ENCODE results near the gene CYP11A1. TPM values are rescaled to one million over a fixed set of nuclear protein-coding genes. Genes with fewer than 3 reads are reported as not detected.
"Not testable (repeated sequence)": the region's sequence is repeated elsewhere in the genome, so short reads cannot be mapped to it uniquely, and the experiment has no call there.

The CYP11A1 gene
- total RNA-seq, 1 donor from 2014 or later = 2.6 TPM

- DNase-seq (ENCODE audit: low spot score) = no peak
Measured at GRCh38 chr15:74374648-74375302, 7.3 kb upstream of the CYP11A1 start.

DNA sequence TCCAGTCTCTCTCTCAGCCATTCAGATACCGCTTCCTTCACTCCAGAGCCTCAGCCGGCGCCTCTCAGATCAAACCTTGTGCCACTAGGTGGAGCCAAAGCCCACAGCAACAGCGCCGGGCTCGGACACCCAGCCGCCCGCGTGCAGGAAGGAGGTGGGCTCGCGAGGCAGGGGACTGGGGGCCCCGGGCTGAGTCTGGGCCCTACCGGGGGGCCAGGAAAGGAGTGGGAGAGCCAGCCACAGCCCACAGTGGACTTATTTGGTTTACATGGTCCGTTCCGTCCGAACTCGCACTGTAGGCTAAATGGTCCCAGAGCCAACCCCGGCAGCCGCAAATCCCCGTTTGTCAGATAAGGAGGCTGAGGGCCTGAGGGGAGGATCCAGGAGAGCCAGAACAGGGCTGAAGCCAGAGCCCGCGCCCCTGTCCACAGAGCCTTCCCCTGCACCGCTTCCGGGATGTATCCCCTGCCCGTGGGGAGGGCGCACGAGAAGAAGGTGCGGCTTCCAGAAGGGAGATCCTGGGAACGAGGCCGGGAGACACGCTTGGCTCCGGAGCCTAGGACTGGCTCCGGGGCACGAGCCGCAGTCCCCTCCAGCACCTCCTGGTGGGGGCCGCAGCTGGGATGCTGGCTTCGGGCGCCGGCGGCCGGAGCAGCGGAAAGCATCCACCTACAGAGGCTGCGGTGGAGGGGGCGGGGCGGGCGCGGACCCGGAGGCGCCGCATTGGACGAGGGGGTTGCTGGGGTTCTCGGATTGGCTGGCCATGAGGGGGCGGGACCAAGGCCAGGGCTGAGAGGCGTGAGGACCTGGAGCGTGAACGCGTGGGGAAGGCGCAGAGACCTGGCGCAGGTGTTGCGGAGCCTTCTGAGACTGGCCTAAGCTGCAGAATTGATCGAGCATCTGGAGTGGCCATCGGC, 6.5 kb upstream of the CYP11A1 start:
- peak; percentile 92 for DNase-seq (ENCODE audit: low spot score)

DNA sequence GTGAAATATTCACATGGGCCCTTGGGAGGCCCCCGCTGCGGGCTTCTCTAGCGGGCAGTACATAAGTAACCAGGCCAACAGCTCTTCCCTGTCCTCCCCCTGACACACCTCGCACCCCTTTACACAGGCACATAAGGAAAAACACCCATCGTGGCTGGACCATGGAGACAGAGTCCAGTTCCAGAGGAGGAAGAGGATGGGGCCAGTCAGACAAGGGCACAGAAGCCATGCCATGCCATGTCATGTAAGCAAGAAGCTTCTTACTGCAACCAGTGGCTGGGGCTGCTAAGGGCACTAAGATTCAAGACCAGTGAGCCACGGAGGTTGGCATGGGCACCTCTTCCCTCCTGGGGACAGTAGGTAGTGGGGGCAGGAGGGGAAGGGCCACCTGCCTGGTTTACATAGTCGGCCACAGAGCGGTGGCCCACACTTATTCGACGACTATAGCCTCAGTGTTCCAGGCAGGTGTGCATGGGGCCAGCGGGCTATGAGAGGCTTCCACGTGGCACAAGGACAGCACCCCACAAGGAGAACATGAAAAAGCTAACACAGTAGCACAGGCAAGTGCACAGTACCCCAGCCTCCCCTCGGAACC, 5.7 kb upstream of the CYP11A1 start:
- no peak for DNase-seq (ENCODE audit: low spot score)

DNA sequence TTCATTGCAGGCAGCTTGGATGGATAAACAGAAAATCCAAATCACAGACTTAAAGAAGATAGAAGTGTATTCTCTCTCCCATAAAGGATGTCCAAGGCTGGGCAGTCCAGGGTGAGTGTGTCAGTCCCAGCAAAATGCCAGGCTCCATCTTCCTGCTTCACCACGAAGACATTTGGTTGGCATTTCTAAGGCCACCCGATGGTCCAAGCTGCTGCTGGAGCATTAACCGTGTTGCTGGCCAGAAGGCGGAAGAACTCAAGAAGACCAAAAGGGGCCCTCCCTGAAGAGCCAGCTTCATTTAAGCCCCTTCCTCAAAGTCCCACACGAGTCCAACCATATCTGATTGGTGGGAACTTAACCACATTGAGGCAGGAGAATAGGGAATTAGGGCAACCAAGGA, 3.0 kb upstream of the CYP11A1 start:
- DNase-seq (ENCODE audit: low spot score) = no peak

- no peak for DNase-seq (ENCODE audit: low spot score)
Measured at GRCh38 chr15:74369756-74370155, 2.3 kb upstream of the CYP11A1 start.

GRCh38 chr15:74369084-74369745, 1.8 kb upstream of the CYP11A1 start:
- no peak for DNase-seq (ENCODE audit: low spot score)

GRCh38 chr15:74368121-74368520, 675 bp upstream of the CYP11A1 start:
- DNase-seq (ENCODE audit: low spot score) = no peak

- DNase-seq (ENCODE audit: low spot score) = peak; percentile 73
Measured at GRCh38 chr15:74365598-74366445, 1.6 kb downstream of the CYP11A1 start.

DNA sequence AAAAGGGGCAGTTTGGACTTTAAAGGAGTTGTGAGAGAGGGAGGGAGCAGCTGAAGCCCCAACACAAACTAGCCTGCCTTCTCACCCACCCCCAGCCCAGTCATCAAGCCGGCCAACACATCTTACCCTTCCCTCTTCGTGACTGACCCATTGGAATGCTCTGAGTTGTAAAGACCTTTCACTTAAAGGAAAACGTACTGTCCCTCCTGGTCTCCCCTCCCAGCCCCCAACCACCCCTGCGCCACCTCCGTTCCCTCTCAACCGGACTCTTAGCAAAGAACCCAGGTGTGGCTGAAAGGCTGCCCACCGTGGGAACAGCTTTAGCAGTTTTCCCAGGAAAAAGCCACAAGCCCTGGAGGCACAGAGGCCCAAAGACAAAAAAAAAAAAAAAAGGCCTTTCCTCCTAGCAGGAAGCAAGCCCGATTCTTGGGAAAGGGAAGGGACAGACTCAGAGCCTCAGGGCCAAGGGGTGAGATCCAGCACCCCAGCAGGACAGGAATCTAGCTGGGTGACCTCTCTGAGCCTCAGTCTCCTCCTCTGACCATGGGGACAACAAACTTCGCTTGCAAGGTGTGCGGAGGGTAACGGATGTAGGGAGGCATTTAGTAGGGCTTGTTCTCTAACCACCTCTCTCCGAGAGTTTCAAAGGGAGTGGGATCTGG, 2.4 kb downstream of the CYP11A1 start:
- no peak for DNase-seq (ENCODE audit: low spot score)

- no peak for DNase-seq (ENCODE audit: low spot score)
Measured at GRCh38 chr15:74362482-74362881, 5.0 kb downstream of the CYP11A1 start.

GRCh38 chr15:74360855-74361254, 6.6 kb downstream of the CYP11A1 start:
- DNase-seq (ENCODE audit: low spot score) = not testable (repeated sequence)

DNA sequence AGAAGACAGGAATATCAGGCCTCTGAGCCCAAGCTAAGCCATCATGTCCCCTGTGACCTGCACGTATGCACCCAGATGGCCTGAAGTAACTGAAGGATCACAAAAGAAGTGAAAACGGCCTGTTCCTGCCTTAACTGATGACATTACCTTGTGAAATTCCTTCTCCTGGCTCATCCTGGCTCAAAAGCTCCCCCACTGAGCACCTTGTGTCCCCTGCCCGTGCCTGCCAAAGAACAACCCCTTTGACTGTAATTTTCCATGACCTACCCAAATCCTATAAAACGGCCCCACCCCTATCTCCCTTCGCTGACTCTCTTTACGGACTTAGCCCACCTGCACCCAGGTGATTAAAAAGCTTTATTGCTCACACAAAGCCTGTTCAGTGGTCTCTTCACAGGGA, 8.1 kb downstream of the CYP11A1 start:
- DNase-seq (ENCODE audit: low spot score) = not testable (repeated sequence)

- not testable (repeated sequence) for DNase-seq (ENCODE audit: low spot score)
Measured at GRCh38 chr15:74357514-74357913, 9.9 kb downstream of the CYP11A1 start.

DNA sequence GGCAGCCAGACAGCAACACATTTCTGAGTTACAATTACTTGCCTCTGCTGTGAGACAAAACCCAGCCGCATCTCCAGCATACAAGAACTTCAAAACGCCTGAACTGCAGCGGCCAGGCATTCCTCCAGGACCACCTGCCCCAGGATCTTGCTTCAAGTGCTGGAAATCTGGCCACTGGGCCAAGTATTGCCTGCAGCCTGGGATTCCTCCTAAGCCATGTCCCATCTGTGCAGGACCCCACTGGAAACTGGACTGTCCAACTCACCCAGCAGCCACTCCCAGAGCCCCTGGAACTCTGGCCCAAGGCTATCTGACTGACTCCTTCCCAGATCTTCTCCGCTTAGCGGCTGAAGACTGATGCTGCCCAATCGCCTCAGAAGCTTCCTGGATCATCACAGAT, 11.4 kb downstream of the CYP11A1 start:
- not testable (repeated sequence) for DNase-seq (ENCODE audit: low spot score)

- not testable (repeated sequence) for DNase-seq (ENCODE audit: low spot score)
Measured at GRCh38 chr15:74353992-74354391, 13.5 kb downstream of the CYP11A1 start.

- DNase-seq (ENCODE audit: low spot score) = no peak
Measured at GRCh38 chr15:74352393-74352910, 15.0 kb downstream of the CYP11A1 start.

DNA sequence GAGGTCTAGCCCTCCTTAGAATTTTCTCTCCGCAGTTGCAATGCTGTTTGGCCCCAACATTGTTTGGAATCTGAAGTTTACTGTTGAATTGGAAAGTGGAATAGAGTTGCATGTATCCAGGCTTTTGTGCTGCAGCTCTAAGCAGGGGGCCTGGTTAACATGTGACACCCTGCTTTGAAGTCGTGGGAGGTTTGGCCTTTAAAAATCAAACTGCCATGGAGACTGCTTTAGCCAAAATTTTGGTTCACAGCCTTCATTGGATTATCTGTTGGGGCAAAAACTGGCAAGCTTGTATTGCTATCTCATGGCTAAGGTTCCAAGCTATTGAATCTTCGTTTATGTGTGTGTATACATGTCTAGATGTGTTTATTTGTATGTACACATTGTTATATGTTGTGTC, 15.8 kb downstream of the CYP11A1 start:
- DNase-seq (ENCODE audit: low spot score) = no peak

GRCh38 chr15:74350295-74351275, 16.9 kb downstream of the CYP11A1 start:
- DNase-seq (ENCODE audit: low spot score) = no peak

- DNase-seq (ENCODE audit: low spot score) = no peak
Measured at GRCh38 chr15:74349241-74349778, 18.1 kb downstream of the CYP11A1 start.
